NCI-H460 (cell line): Measurements from ENCODE around the gene TBX6. TPM values are rescaled to one million over a fixed set of nuclear protein-coding genes. Genes with fewer than 3 reads are reported as not detected.

Experiments
- DNase-seq: peaks from one replicate; pipeline ENCODE4 v3.0.0-alpha.2; 2016; ENCODE audit warnings: low read depth; ENCODE audit errors: extremely low read depth
- total RNA-seq: library from RNA; depleted of rRNA; stranded (reverse); fragments of >200 nt; shearing (Covaris generic); gene quantifications from 2 replicates; pipeline ENCODE4 v1.2.3, GENCODE V29; 2014

Gene TBX6
- total RNA-seq, 1 experiment from 2014 or later, result 0.30 TPM

DNA sequence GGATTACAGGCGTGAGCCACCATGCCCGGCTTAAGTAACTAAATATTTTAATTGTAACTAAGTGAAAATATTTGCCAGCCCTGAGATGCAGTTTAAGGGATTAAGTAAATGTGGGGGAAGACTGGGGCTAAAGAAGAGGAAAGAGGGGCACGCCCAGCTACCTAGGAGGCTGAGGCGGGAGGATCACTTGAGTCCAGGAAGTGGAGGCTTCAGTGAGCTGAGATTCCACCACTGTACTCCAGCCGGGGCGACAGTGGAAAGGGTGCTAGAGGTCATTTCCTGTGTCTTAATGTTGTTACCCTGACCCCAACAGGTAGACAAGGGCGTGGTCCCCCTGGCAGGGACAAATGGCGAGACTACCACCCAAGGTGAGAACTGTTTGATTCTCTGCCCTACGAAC lies 23.4 kb downstream of the TBX6 start:
- no peak for DNase-seq

GRCh38 chr16:30067584-30067916 lies 24.2 kb downstream of the TBX6 start:
- no peak for DNase-seq

DNA sequence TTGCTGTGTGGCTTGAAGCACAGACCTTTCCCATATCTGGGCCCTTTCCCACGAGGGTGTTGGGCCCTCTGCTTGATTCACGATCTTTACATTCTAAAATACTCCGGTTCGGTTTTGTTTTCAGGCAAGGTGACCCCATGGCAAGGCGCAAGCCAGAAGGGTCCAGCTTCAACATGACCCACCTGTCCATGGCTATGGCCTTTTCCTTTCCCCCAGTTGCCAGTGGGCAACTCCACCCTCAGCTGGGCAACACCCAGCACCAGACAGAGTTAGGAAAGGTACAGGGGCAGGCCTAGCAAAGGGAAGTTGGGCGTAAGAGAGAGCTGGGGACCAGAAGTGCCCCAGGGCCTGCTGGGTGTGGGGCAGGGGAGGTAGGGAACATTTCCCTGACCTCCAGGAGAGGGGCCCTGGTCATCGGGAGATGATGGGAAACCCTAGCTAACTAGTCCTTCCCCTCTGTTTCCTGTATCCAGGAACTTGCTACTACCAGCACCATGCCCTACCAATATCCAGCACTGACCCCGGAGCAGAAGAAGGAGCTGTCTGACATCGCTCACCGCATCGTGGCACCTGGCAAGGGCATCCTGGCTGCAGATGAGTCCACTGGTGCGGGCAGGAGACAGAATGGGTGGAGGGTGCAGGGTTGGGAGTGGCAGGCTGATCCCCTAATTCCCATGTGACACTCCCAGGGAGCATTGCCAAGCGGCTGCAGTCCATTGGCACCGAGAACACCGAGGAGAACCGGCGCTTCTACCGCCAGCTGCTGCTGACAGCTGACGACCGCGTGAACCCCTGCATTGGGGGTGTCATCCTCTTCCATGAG lies 24.8 kb downstream of the TBX6 start:
- no peak for DNase-seq

DNA sequence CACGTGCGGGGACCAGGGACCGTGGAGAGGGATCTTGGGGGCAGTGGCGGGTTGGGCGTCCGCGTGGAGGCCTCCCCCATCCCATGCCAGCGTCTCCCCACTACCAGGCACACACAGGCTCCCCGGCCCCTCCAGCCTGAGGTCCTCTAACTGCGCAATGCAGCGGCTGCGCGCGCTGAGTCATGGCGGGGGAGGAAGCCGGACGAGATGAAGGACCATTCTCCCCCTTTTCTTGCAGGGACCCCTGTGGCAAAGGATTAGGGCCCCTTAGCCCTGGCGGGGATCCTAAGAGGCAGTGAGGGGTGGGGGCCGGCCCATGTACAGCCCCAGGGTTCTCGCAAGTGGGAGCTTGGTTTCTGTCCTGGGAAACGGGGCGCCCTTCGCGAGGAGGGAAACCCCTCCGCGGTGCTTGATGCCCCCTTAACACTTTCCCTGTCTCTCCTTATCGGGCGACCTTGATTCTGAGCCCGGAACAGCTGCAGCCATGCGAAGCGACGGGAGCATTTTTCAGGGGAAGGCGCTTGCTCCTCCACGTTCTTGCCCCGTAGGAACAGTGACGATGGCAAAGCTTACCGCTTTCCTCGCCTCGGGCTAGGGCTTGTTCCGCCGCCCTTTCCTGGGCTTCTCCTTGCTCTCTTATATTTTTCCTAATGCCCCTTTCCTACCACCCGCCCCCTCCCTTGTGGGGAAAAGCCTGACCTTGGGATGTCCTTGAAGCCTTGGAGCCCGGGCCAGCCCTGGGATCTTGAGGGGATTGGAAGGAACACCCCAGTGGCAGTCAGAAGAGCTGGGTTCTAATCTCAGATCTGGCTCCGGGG lies 25.6 kb downstream of the TBX6 start:
- no peak for DNase-seq

GRCh38 chr16:30065102-30065942 lies 26.4 kb downstream of the TBX6 start, which contains the start of gene ALDOA:
TSS of gene ALDOA (plus strand) at chr16:30065760. CDS start at chr16:30066898, 1,138 bp downstream.
- DNase-seq, result peak; percentile 96

GRCh38 chr16:30064729-30065101 lies 27.0 kb downstream of the TBX6 start:
- DNase-seq, result no peak

GRCh38 chr16:30063893-30064728 lies 27.6 kb downstream of the TBX6 start:
- peak; percentile 68 for DNase-seq

GRCh38 chr16:30063278-30063892 lies 28.3 kb downstream of the TBX6 start:
- DNase-seq, result no peak

DNA sequence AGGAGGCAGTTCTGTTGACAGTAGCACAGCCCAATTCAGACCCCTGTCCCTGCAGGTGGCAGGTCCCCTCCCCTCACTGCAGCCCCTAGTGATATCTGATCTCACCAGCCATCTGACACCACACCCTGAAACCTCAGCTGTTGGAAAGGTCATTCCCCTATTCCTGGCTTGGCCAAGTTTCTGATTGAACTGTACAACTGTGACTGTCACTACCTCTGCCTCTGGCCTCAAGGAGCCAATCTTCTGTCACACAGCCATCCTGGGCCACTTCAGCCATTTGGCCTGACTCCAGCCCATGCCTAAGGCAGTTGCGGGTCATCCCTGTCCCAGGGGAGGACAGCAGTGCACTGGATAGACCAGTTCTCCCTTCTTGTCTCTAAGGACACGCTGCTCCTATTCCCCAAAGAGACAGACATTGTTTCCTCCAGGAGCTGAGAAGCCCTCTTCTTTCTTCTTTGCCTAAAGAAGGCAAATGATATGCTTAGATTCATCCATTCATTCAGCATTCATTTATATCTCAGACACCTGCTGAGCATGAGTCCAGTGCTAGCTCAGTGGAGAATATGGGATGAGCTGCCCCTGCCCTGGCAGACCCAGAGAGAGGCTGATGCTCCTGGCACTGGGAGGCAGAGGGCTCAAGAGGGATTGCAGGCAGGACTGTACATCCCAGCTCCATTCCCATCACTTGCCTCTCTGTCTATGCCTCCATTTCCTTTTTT lies 30.7 kb downstream of the TBX6 start:
- DNase-seq, result no peak

DNA sequence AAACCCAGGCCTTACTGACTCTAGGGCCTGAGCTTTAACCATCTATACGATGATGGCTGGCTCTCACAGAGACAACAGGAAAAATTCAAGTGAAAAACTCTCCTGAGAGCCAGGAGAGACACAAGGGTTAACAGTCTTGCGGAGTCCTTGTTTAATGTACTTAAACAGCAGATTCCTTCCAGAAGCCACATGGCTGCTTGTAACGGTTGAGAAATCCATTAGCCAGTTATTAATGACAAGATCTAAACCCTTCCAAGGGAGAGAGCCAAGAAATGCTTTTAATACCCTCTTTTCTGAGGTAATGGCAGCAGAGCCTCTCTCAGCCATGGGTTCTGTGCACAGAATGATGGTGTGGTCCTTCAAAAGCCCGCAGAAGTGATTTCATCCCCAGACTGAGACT lies 31.4 kb downstream of the TBX6 start:
- no peak for DNase-seq

DNA sequence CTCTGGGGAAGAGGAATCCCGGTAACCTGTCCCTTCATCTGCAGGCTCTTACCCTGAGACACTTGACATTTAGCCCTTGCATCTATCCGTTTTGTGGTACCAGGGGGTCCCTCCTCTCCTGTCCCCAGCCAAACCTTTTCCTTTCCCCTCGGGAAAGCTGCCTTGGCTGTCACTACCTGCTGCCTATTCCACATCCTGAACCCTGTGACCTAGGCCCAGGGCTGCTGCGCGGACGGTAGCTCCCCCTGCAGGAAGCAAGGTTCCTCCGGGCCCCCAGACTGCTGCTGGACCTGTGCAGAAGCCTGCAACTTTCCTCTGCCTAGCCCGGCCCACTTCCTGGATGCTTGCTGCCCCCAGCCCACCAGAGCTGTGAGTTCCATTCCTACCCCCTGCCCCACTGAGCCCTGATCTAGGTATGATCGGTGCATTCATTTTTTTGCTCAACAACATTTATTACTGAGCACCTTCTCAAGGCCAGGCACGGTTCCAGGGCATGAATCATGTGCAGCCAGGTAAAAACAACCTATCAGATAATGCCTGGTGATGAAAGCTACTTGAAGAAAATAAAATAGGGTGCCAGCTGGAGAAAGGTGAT lies 36.7 kb downstream of the TBX6 start:
- DNase-seq, result no peak

DNA sequence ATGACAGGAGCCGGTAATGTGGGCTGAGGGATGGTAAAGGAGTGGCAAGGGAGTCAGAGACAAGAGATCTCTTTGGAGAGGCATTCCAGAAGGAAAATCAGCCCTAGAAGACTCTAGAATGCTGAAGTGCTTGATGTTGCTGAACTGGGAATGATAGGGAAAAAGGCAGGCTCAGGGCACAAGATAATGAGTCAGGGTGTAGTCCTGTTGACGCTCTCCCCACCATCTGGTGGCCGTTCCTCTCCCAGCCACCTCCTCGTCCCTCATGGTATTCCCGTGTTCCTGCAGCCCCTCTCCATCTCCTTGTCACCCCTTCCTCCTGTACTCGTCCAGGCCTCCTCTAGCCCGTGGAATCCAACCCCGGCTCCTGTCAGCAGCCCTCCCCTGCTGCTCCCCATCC lies 37.3 kb downstream of the TBX6 start:
- no peak for DNase-seq

DNA sequence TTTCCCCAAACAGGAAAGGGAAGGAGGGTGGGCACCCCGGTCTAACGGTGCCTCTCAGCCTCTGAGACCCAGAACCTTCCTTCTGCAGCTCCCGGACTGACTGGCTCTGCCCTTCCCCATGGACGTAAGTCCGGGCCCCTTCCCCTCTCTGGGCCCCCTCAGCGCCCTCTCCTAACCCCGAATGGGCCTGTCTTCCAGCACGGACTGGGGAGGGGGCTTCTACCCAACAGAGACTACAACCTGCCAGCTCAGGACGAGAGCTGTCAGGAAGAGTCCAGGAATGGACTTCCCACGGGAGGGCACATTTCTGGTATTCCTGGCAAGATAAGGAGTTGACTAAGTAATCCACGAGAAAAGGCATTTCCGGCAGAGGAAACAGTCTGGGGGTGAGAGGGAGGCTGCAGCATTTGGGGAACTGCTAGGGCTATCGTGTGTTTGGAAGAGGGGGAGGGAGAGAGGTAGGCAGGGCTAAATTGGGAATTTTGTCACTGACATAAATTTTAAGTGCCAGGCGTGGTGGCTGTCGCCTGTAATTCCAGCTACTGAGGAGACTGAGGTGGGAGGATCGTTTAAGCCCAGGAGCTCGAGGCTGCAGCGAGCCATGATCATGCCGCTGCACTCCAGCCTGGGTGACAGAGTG lies 38.2 kb downstream of the TBX6 start:
- no peak for DNase-seq

DNA sequence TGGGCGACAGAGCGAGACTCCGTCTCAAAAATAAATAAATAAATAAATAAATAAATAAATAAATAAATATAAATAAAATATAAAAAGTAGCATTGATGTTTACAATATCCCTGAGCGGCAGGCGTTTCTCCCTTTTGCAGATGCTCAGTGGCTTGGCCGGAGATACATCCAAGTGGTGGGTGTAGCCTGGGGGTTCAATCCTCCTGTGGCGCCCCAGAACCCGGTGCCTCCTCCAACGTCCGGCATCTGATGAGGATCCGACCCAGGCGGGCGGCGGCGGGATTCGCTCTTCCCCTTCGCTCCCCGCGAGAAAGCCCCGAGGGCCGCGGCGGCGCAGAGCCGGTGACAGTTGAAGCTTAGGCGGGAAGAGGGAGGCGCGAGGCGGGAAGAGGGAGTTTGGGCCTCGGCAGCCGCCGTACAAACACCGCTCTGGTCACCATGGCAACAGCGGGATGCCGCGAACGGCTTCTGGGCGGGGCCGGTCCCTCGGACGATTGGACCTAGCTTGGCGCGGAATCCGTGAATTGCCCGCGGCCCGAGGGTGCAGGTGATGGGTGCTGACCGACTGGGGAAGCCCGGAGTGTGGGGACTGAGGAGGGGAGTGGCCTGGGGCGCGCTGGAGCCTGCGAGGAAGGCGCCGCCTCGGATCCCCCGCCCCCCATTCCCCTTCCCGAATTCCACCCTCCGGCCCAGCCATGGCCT lies 38.9 kb downstream of the TBX6 start:
- DNase-seq, result peak; percentile 84

GRCh38 chr16:30051518-30051917 lies 40.2 kb downstream of the TBX6 start:
- DNase-seq, result no peak

GRCh38 chr16:30049871-30050270 lies 41.9 kb downstream of the TBX6 start:
- DNase-seq, result no peak

DNA sequence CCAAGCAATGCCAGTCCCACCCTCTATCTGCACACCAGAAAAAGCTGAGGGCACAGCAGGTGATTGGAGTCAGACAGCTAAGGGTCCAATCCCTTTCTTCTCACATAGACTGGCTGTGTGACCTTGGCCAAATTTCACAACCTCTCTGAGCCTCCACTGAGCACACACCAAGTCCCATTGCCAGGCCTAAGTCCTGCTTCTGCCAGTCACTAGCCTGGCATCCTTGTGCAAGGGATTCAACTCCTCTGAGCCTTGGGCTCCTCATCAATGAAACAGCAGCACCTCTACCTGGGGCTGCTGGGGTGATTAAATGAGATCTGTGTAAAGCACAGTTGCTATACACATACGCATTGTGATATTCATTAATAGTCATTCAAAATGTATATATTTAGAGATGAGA lies 45.1 kb downstream of the TBX6 start:
- DNase-seq, result no peak

GRCh38 chr16:30046178-30046577 lies 45.5 kb downstream of the TBX6 start:
- DNase-seq, result no peak
